Fibroblast of skin of abdomen (primary cell): Measurements from ENCODE around the gene MAD1L1.
"Not testable (repeated sequence)": the region's sequence is repeated elsewhere in the genome, so short reads cannot be mapped to it uniquely, and the experiment has no call there.

ENCODE experiments used
- DNase-seq: peaks from one replicate; pipeline ENCODE4 v3.0.0-alpha.2; 2013

Gene MAD1L1

GRCh38 chr7:1979591-1980560, 252.9 kb downstream of the MAD1L1 start:
- DNase-seq, result no peak

- no peak for DNase-seq
Measured at GRCh38 chr7:1978656-1979590, 253.8 kb downstream of the MAD1L1 start.

GRCh38 chr7:1977876-1978441, 254.8 kb downstream of the MAD1L1 start:
- DNase-seq, result no peak

- no peak for DNase-seq
Measured at GRCh38 chr7:1977059-1977875, 255.5 kb downstream of the MAD1L1 start.

GRCh38 chr7:1976521-1976920, 256.2 kb downstream of the MAD1L1 start:
- not testable (repeated sequence) for DNase-seq

GRCh38 chr7:1975581-1975980, 257.2 kb downstream of the MAD1L1 start:
- no peak for DNase-seq

- DNase-seq, result no peak
Measured at GRCh38 chr7:1975179-1975578, 257.6 kb downstream of the MAD1L1 start.

- no peak for DNase-seq
Measured at GRCh38 chr7:1974290-1975101, 258.2 kb downstream of the MAD1L1 start.

GRCh38 chr7:1973321-1974251, 259.2 kb downstream of the MAD1L1 start:
- no peak for DNase-seq

- no peak for DNase-seq
Measured at GRCh38 chr7:1972744-1973143, 260.0 kb downstream of the MAD1L1 start.

- no peak for DNase-seq
Measured at GRCh38 chr7:1971946-1972654, 260.6 kb downstream of the MAD1L1 start.

GRCh38 chr7:1970895-1971294, 261.9 kb downstream of the MAD1L1 start:
- DNase-seq, result no peak

- DNase-seq, result not testable (repeated sequence)
Measured at GRCh38 chr7:1970285-1970660, 262.5 kb downstream of the MAD1L1 start.

- DNase-seq, result no peak
Measured at GRCh38 chr7:1969459-1970284, 263.1 kb downstream of the MAD1L1 start.

- no peak for DNase-seq
Measured at GRCh38 chr7:1968397-1969111, 264.2 kb downstream of the MAD1L1 start.

GRCh38 chr7:1967512-1968396, 265.0 kb downstream of the MAD1L1 start:
- DNase-seq, result no peak
